Mesodermal cell (in vitro differentiated cells): ENCODE results near the gene CIBAR2.

ENCODE experiments used
- H3K27ac ChIP-seq: 2 replicates; pipeline ENCODE4 v1.7.0; 2013; ENCODE audit warnings: mild to moderate bottlenecking, low read depth, low read length, moderate library complexity; ENCODE audit not compliant: severe bottlenecking
- H3K36me3 ChIP-seq: 2 replicates; pipeline ENCODE4 v1.7.1; 2013; ENCODE audit warnings: mild to moderate bottlenecking, low read length, moderate library complexity; ENCODE audit not compliant: control insufficient read depth, insufficient read depth
- H3K4me1 ChIP-seq: one replicate; pipeline ENCODE4 v1.7.1; 2013; ENCODE audit warnings: mild to moderate bottlenecking, low read length; ENCODE audit not compliant: insufficient read depth, control insufficient read depth, poor library complexity, severe bottlenecking
- H3K4me3 ChIP-seq: 2 replicates; pipeline ENCODE4 v1.7.0; 2013; ENCODE audit warnings: low read length, control low read depth, mild to moderate bottlenecking; ENCODE audit not compliant: insufficient read depth, poor library complexity, severe bottlenecking; ENCODE audit errors: extremely low read depth
- H3K9me3 ChIP-seq: 2 replicates; pipeline ENCODE4 v1.7.1; 2013; ENCODE audit warnings: mild to moderate bottlenecking, low read length, moderate library complexity; ENCODE audit not compliant: control insufficient read depth
- WGBS, 2 experiments: methylation state at CpG; one replicate each; pipeline ENCODE4 v1.1.5; 2013; ENCODE audit warnings: missing lambda C conversion rate in 2 of 2; ENCODE audit not compliant: insufficient coverage in 2 of 2; 5-methylcytosine and 5-hydroxymethylcytosine counted together

The CIBAR2 gene

GRCh38 chr16:85113168-85113733 lies 979 bp upstream of the CIBAR2 start:
- H3K36me3 ChIP-seq = no peaks in the 10 kb centered on the region
- no peaks in the 10 kb centered on the region for H3K4me1 ChIP-seq
- H3K9me3 ChIP-seq = no peaks in the 10 kb centered on the region
- no peak overlapping the region for H3K27ac ChIP-seq
- no peak overlapping the region for H3K4me3 ChIP-seq
- 83 to 87% methylated on average over 13 of the region's 14 CpGs for WGBS, 2 experiments

GRCh38 chr16:85111184-85111583 lies 1.1 kb downstream of the CIBAR2 start:
- no peaks in the 10 kb centered on the region for H3K4me1 ChIP-seq
- no peaks in the 10 kb centered on the region for H3K36me3 ChIP-seq
- H3K4me3 ChIP-seq = no peak overlapping the region
- H3K9me3 ChIP-seq = no peaks in the 10 kb centered on the region
- 88 to 89% methylated on average over 8 of the region's 9 CpGs for WGBS, 2 experiments
- no peak overlapping the region for H3K27ac ChIP-seq

GRCh38 chr16:85110105-85110504 lies 2.2 kb downstream of the CIBAR2 start:
- H3K27ac ChIP-seq = no peak overlapping the region
- H3K4me1 ChIP-seq = no peaks in the 10 kb centered on the region
- no peaks in the 10 kb centered on the region for H3K9me3 ChIP-seq
- no peak overlapping the region for H3K4me3 ChIP-seq
- H3K36me3 ChIP-seq = no peaks in the 10 kb centered on the region
- WGBS, 2 experiments = 95 to 97% methylated on average over 19 of the region's 19 CpGs

- H3K4me1 ChIP-seq = no peaks in the 10 kb centered on the region
These were observed 4.7 kb downstream of the CIBAR2 start for GRCh38 chr16:85107532-85107931.

GRCh38 chr16:85107083-85107482 lies 5.2 kb downstream of the CIBAR2 start:
- Histone ChIP-seq H3K4me1 (no peaks in the 10 kb centered on the region), H3K36me3 (no peaks in the 10 kb centered on the region), H3K27ac (no peak overlapping the region), H3K9me3 (no peaks in the 10 kb centered on the region), H3K4me3 (no peak overlapping the region)
- WGBS, 2 experiments = 95% methylated on average over 9 of the region's 9 CpGs

More at GRCh38 chr16:85107532-85107931, 4.7 kb downstream of the CIBAR2 start:
- H3K27ac ChIP-seq = no peak overlapping the region
- no peaks in the 10 kb centered on the region for H3K36me3 ChIP-seq
- no peaks in the 10 kb centered on the region for H3K9me3 ChIP-seq
- H3K4me3 ChIP-seq = no peak overlapping the region
- 84 to 87% methylated on average over 11 of the region's 11 CpGs for WGBS, 2 experiments

- Histone ChIP-seq H3K36me3 (no peaks in the 10 kb centered on the region), H3K27ac (no peak overlapping the region), H3K4me3 (no peak overlapping the region), H3K9me3 (no peaks in the 10 kb centered on the region), H3K4me1 (no peaks in the 10 kb centered on the region)
- WGBS, 2 experiments = 85 to 87% methylated on average over 5 of the region's 5 CpGs
These were observed 6.8 kb downstream of the CIBAR2 start for GRCh38 chr16:85105475-85105874.

GRCh38 chr16:85104821-85105391 lies 7.4 kb downstream of the CIBAR2 start:
- WGBS, 2 experiments = 89 to 91% methylated on average over 7 to 10 of the region's 11 CpGs

GRCh38 chr16:85104147-85104546 lies 8.1 kb downstream of the CIBAR2 start:
- H3K4me1 ChIP-seq = no peaks in the 10 kb centered on the region
- H3K27ac ChIP-seq = no peak overlapping the region
- WGBS, 2 experiments = 76 to 89% methylated on average over 9 to 10 of the region's 12 CpGs
- no peak overlapping the region for H3K4me3 ChIP-seq
- no peaks in the 10 kb centered on the region for H3K9me3 ChIP-seq
- H3K36me3 ChIP-seq = no peaks in the 10 kb centered on the region

More at GRCh38 chr16:85104821-85105391, 7.4 kb downstream of the CIBAR2 start:
- Histone ChIP-seq H3K4me1 (no peaks in the 10 kb centered on the region), H3K9me3 (no peaks in the 10 kb centered on the region), H3K4me3 (no peak overlapping the region), H3K27ac (no peak overlapping the region), H3K36me3 (no peaks in the 10 kb centered on the region)

- Histone ChIP-seq H3K27ac (no peak overlapping the region), H3K36me3 (no peaks in the 10 kb centered on the region), H3K4me1 (no peaks in the 10 kb centered on the region), H3K4me3 (no peak overlapping the region), H3K9me3 (no peaks in the 10 kb centered on the region)
- WGBS, 2 experiments = 95% methylated on average over 10 to 18 of the region's 23 CpGs
These were observed 8.9 kb downstream of the CIBAR2 start for GRCh38 chr16:85103114-85104079.

GRCh38 chr16:85101956-85102630 lies 10.2 kb downstream of the CIBAR2 start:
- Histone ChIP-seq H3K9me3 (no peaks in the 10 kb centered on the region), H3K27ac (no peak overlapping the region), H3K4me3 (no peak overlapping the region), H3K36me3 (no peaks in the 10 kb centered on the region), H3K4me1 (no peaks in the 10 kb centered on the region)
- 86 to 100% methylated on average over 4 to 5 of the region's 11 CpGs for WGBS, 2 experiments
